ENCODE measurements around the gene SCYGR5.
"Not testable (repeated sequence)": the region's sequence is repeated elsewhere in the genome, so short reads cannot be mapped to it uniquely, and the experiment has no call there.

Gene SCYGR5

DNA sequence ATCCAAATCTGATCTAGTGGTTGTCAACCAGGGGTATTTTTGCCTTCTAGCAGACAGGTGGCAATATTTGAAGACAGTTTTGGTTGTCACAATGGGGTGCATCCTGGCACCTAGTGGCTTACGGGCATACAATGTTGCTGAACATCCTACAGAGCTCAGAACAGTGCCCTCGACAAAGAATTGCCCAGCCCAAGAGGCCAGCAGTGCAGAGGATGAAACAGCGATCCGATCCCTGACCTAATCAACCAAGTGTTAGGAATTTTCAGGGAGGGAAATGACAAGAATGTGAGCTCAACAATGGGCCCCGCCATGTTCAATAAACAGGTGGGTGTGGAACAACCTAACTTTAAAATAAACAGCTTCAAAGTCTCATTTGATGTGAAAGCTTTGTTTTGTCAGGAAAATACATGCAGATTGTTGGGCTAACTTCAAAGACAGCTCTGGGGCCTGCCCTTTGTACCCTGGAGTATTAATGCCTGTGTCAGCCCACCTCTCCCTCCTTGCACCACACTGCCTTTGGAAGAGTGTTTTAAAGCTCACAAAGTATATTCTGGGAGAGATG, 22.5 kb upstream of the SCYGR5 start:
- no peak overlapping the region for H3K27ac ChIP-seq (ENCODE audit: low read depth, low read length)
- no peak overlapping the region for H3K9ac ChIP-seq (ENCODE audit: low read length)
- no peaks in the 10 kb centered on the region for H3K4me1 ChIP-seq (ENCODE audit: insufficient read depth, low read length)
- no peaks in the 10 kb centered on the region for H3K36me3 ChIP-seq (ENCODE audit: insufficient read depth, low read length)
- H3K27me3 ChIP-seq (ENCODE audit: control insufficient read depth in 1 of 2, insufficient read depth in 2 of 2, low read length in 2 of 2), result no peaks in the 10 kb centered on the region
- no peak overlapping the region for H3K4me3 ChIP-seq (ENCODE audit: low read depth in 1 of 2, low read length in 2 of 2)
- no peaks in the 10 kb centered on the region for H3K9me3 ChIP-seq (ENCODE audit: low read length)

DNA sequence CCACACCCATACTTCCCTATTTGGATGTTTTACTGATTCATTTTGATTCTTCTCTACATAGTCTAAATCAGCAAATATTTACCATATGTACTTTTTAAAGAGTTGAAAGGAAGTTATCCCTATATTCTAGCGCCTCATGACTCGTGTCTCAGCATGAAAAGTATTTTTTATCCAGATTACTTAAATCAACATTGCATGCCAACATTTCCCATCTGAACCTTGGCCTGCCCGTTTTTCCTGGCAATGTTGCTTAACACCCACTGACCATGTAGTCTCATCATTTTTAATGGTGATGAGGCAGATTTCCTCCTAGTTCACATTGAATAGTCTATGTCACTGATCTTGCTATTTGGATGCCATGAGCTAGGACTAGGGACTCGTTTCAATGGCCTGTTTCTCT, 13.2 kb upstream of the SCYGR5 start:
- Histone ChIP-seq H3K27ac (ENCODE audit: low read depth, low read length) (no peak overlapping the region), H3K9me3 (ENCODE audit: low read length) (no peaks in the 10 kb centered on the region), H3K27me3 (ENCODE audit: control insufficient read depth in 1 of 2, insufficient read depth in 2 of 2, low read length in 2 of 2) (no peaks in the 10 kb centered on the region), H3K36me3 (ENCODE audit: insufficient read depth, low read length) (no peaks in the 10 kb centered on the region), H3K9ac (ENCODE audit: low read length) (no peak overlapping the region), H3K4me3 (ENCODE audit: low read depth in 1 of 2, low read length in 2 of 2) (no peak overlapping the region), H3K4me1 (ENCODE audit: insufficient read depth, low read length) (no peaks in the 10 kb centered on the region)

DNA sequence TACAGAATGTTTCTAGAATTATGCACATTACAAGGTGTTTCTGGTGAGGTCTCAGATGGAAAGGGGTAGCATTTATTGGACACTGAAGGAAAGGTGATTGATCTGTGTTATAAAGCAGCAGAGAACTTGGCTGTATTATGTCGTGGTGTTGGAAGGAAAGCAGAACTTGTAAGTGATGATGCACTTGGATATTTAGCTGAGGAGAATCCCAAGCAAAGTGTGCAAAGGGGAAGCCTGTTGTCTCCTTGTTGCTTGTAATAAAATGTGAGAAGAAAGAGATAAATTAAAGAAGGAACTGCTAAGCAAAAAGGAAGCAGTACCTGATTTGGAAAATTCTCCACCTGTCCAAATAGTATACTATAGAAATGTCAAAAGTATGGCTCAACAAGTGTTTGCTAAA, 12.2 kb upstream of the SCYGR5 start:
- H3K27ac ChIP-seq (ENCODE audit: low read depth, low read length), result no peak overlapping the region
- no peaks in the 10 kb centered on the region for H3K9me3 ChIP-seq (ENCODE audit: low read length)
- no peaks in the 10 kb centered on the region for H3K36me3 ChIP-seq (ENCODE audit: insufficient read depth, low read length)
- H3K9ac ChIP-seq (ENCODE audit: low read length), result no peak overlapping the region
- H3K27me3 ChIP-seq (ENCODE audit: control insufficient read depth in 1 of 2, insufficient read depth in 2 of 2, low read length in 2 of 2), result no peaks in the 10 kb centered on the region
- no peak overlapping the region for H3K4me3 ChIP-seq (ENCODE audit: low read depth in 1 of 2, low read length in 2 of 2)
- H3K4me1 ChIP-seq (ENCODE audit: insufficient read depth, low read length), result no peaks in the 10 kb centered on the region

DNA sequence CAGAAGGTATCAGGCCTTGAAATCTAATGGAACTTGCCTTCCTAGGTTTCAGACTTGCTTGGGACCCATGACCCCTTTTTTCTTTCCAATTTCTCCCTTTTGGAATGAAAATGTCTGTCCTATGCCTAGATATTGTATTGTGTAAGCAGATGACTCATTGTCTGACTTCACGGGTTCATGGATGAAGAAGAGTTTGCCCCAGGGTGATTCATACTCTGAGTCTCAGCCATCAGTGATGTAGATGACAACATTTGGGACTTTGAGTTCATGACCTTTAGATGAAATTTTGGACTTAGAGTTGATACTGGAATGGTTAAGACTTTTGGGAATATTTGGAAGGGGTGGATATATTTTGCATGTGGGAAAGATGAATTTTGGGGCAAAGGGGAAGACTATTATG, 11.2 kb upstream of the SCYGR5 start:
- H3K27ac ChIP-seq (ENCODE audit: low read depth, low read length), result no peak overlapping the region
- no peak overlapping the region for H3K4me3 ChIP-seq (ENCODE audit: low read depth in 1 of 2, low read length in 2 of 2)
- H3K4me1 ChIP-seq (ENCODE audit: insufficient read depth, low read length), result no peaks in the 10 kb centered on the region
- no peaks in the 10 kb centered on the region for H3K27me3 ChIP-seq (ENCODE audit: control insufficient read depth in 1 of 2, insufficient read depth in 2 of 2, low read length in 2 of 2)
- H3K9me3 ChIP-seq (ENCODE audit: low read length), result no peaks in the 10 kb centered on the region
- H3K9ac ChIP-seq (ENCODE audit: low read length), result no peak overlapping the region
- no peaks in the 10 kb centered on the region for H3K36me3 ChIP-seq (ENCODE audit: insufficient read depth, low read length)

DNA sequence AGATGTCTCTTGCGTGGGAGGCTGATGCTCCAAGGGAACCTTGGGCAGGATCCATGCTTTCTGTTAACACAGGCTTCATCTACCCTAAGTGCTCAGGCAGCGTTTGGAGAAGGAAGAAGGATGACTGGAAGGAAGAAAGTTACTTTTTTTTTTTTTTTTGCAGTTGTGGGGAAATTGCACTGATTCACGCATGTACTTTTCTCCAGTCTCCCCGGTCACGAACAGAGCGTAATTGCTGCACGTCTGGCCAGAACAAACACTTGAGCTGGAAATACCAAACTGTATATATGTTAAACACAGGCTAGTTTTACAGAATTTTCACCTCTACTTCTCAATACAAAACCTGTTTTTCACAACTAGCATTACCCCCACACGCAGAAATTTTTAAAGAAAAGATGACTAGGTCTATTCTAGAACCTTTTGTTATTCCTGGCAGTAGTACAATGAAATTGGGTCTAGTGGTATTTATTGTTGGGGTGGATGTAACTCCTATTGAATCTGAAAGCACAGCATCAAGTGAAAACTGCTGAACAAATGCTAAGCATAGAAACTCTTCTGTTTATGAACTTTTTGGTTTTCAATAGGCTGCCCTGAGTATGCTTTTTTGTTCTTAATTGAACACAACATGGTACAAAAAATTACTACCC, 9.3 kb upstream of the SCYGR5 start:
- Histone ChIP-seq H3K27me3 (ENCODE audit: control insufficient read depth in 1 of 2, insufficient read depth in 2 of 2, low read length in 2 of 2) (no peaks in the 10 kb centered on the region), H3K4me1 (ENCODE audit: insufficient read depth, low read length) (no peaks in the 10 kb centered on the region), H3K4me3 (ENCODE audit: low read depth in 1 of 2, low read length in 2 of 2) (no peak overlapping the region), H3K9me3 (ENCODE audit: low read length) (no peaks in the 10 kb centered on the region), H3K27ac (ENCODE audit: low read depth, low read length) (no peak overlapping the region), H3K36me3 (ENCODE audit: insufficient read depth, low read length) (no peaks in the 10 kb centered on the region), H3K9ac (ENCODE audit: low read length) (no peak overlapping the region)

DNA sequence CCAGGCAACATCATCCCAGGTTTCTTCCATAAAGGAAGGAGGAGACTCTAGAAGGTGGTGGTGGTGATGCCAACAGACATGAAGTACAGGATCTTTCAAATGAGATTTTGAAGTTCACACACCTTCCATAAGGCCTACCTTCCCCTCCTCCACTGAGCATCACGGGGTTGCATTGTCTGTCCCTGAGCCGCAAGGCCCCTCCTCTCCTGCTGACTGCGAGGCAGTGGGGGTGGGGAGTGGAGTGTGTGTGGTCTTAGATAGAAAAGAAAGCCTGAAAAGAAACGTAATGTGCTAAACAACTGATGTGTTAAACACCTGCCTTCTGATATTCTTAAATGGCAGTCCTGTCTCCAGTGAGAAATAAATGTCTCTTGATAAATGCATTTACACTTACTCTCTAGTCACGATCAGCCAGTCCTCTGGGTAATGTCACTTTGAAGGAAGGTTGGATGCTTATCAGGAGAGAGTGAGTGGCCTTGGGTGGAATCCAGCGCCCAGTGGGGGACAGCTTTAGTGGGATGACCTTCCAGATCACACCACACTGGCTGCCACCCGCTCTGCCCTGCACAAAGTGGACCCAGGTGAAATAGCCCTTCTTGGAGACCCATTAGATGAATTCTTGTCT, 5.5 kb upstream of the SCYGR5 start:
- Histone ChIP-seq H3K4me3 (ENCODE audit: low read depth in 1 of 2, low read length in 2 of 2) (no peak overlapping the region), H3K9ac (ENCODE audit: low read length) (no peak overlapping the region), H3K36me3 (ENCODE audit: insufficient read depth, low read length) (no peaks in the 10 kb centered on the region), H3K27ac (ENCODE audit: low read depth, low read length) (no peak overlapping the region), H3K27me3 (ENCODE audit: control insufficient read depth in 1 of 2, insufficient read depth in 2 of 2, low read length in 2 of 2) (no peaks in the 10 kb centered on the region), H3K9me3 (ENCODE audit: low read length) (no peaks in the 10 kb centered on the region), H3K4me1 (ENCODE audit: insufficient read depth, low read length) (no peaks in the 10 kb centered on the region)

GRCh38 chr2:227661827-227662226, 4.8 kb upstream of the SCYGR5 start:
- no peaks in the 10 kb centered on the region for H3K4me1 ChIP-seq (ENCODE audit: insufficient read depth, low read length)
- H3K27ac ChIP-seq (ENCODE audit: low read depth, low read length), result no peak overlapping the region
- H3K27me3 ChIP-seq (ENCODE audit: control insufficient read depth in 1 of 2, insufficient read depth in 2 of 2, low read length in 2 of 2), result no peaks in the 10 kb centered on the region
- H3K9ac ChIP-seq (ENCODE audit: low read length), result no peak overlapping the region
- H3K36me3 ChIP-seq (ENCODE audit: insufficient read depth, low read length), result no peaks in the 10 kb centered on the region
- H3K4me3 ChIP-seq (ENCODE audit: low read depth in 1 of 2, low read length in 2 of 2), result no peak overlapping the region
- H3K9me3 ChIP-seq (ENCODE audit: low read length), result no peaks in the 10 kb centered on the region

DNA sequence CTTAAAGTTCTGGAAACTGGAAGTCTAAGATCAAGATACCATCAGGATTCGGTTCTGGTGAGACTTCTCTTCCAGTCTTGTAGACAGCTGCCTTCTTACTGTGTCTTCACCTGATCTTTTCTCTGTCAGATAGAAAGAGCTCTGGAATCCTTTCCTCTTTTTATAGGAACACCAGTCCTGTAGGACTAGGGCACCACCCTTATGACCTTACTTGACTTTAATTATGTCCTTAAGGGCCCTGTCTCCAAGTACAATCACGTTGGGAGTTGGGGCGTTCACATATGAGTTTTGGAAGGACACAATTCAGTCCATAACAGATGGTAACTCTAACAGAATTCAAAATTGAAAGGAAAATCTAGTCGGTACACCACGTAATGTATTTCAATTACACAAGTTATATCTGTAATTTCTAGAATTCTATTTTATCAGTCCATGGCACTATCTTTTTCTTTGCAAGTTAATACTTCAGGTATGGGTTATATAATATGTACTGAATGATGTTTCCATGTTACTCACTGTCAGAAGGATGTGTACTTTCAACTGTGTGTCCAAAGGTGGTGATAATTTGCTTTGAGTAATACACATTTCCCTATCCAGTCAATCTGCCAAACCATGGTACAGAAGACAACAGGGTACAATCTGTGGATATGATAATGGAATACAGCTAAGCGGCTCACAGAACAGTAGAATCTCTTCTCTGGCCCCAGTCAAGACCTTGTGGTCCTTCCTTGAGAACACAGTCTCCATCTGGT, 1.2 kb upstream of the SCYGR5 start:
- H3K27me3 ChIP-seq (ENCODE audit: control insufficient read depth in 1 of 2, insufficient read depth in 2 of 2, low read length in 2 of 2), result no peaks in the 10 kb centered on the region
- H3K9me3 ChIP-seq (ENCODE audit: low read length), result no peaks in the 10 kb centered on the region
- no peaks in the 10 kb centered on the region for H3K36me3 ChIP-seq (ENCODE audit: insufficient read depth, low read length)
- H3K4me1 ChIP-seq (ENCODE audit: insufficient read depth, low read length), result no peaks in the 10 kb centered on the region
- no peak overlapping the region for H3K9ac ChIP-seq (ENCODE audit: low read length)
- H3K27ac ChIP-seq (ENCODE audit: low read depth, low read length), result no peak overlapping the region
- no peak overlapping the region for H3K4me3 ChIP-seq (ENCODE audit: low read depth in 1 of 2, low read length in 2 of 2)

DNA sequence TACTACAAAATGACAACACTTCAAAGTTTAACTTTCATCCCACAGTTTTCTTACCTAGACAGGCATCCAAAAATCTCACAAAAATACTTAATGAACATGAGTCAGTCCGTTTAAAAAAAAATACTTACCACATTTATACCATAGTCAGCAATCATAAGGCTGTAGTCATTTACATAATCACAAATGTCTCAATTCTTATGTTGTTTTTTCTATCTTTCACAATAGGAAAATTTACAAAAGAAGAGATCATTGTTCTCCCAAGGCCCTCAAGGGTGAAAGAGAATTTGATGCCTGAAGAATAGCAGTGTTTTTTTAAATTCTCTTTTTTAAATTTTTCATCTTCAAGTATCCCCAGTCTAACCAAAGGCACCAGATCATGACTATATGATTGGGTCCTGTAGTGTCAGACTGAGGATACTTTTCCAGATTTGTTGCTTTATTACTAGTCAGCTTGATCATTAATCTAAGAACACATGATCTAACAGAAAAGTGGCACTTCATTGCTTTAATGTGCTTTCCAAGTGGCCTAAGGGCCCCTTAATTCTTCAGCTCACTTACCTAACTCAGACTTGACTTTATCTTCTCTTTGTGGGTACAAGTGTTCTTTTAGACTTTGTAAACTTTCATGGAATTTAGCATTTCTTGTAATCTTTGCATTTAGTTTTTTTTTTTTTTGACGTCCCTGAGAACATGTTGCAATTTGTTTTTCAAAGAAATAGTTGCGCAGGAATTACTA, 4.7 kb downstream of the SCYGR5 start:
- H3K27me3 ChIP-seq (ENCODE audit: control insufficient read depth in 1 of 2, insufficient read depth in 2 of 2, low read length in 2 of 2), result no peaks in the 10 kb centered on the region
- no peak overlapping the region for H3K9ac ChIP-seq (ENCODE audit: low read length)
- no peak overlapping the region for H3K27ac ChIP-seq (ENCODE audit: low read depth, low read length)
- no peaks in the 10 kb centered on the region for H3K36me3 ChIP-seq (ENCODE audit: insufficient read depth, low read length)
- no peaks in the 10 kb centered on the region for H3K9me3 ChIP-seq (ENCODE audit: low read length)
- H3K4me3 ChIP-seq (ENCODE audit: low read depth in 1 of 2, low read length in 2 of 2), result no peak overlapping the region
- no peaks in the 10 kb centered on the region for H3K4me1 ChIP-seq (ENCODE audit: insufficient read depth, low read length)

DNA sequence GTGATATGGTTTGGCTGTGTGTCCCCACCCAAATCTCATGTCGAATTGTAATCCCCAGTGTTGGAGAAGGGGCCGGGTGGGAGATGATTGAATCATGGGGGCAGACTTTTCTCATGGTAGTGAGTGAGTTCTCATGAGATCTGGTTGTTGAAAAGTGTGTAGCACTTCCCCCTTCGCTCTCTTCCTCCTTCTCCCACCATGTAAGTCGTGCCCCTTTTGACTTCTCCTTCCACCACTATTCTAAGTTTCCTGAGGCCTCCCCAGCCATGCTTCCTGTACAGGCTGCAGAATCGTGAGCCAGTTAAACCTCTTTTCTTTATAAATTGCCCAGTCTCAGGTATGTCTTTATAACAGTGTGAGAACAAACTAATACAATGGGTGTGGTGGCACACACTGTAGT, 7.0 kb downstream of the SCYGR5 start:
- not testable (repeated sequence) for H3K4me1 ChIP-seq (ENCODE audit: insufficient read depth, low read length); H3K36me3 ChIP-seq (ENCODE audit: insufficient read depth, low read length); H3K27me3 ChIP-seq (ENCODE audit: control insufficient read depth in 1 of 2, insufficient read depth in 2 of 2, low read length in 2 of 2); H3K9me3 ChIP-seq (ENCODE audit: low read length); H3K4me3 ChIP-seq (ENCODE audit: low read depth in 1 of 2, low read length in 2 of 2); H3K9ac ChIP-seq (ENCODE audit: low read length); H3K27ac ChIP-seq (ENCODE audit: low read depth, low read length)

GRCh38 chr2:227674485-227674884, 7.9 kb downstream of the SCYGR5 start:
- Histone ChIP-seq H3K36me3 (ENCODE audit: insufficient read depth, low read length) (no peaks in the 10 kb centered on the region), H3K4me1 (ENCODE audit: insufficient read depth, low read length) (no peaks in the 10 kb centered on the region), H3K4me3 (ENCODE audit: low read depth in 1 of 2, low read length in 2 of 2) (no peak overlapping the region), H3K9ac (ENCODE audit: low read length) (no peak overlapping the region), H3K27ac (ENCODE audit: low read depth, low read length) (no peak overlapping the region), H3K9me3 (ENCODE audit: low read length) (no peaks in the 10 kb centered on the region), H3K27me3 (ENCODE audit: control insufficient read depth in 1 of 2, insufficient read depth in 2 of 2, low read length in 2 of 2) (no peaks in the 10 kb centered on the region)
